Thymus (tissue), 11 donors: ENCODE results near the gene SYNE1. TPM values are rescaled to one million over a fixed set of nuclear protein-coding genes. Genes with fewer than 3 reads are reported as not detected.
"Not testable (repeated sequence)": the region's sequence is repeated elsewhere in the genome, so short reads cannot be mapped to it uniquely, and the experiment has no call there.

Source experiments
- DNase-seq, 9 donors: peaks; one replicate each; pipeline ENCODE4 v3.0.0-alpha.2; 2013; ENCODE audit warnings: low spot score in 9 of 9, low read depth in 6 of 9, missing footprints in 1 of 9
- H3K27ac ChIP-seq, 2 donors: one replicate each; pipeline ENCODE4 v1.5.1; 2013; ENCODE audit warnings: control low read depth in 1 of 2, low read depth in 1 of 2, low read length in 1 of 2, mild to moderate bottlenecking in 1 of 2, moderate library complexity in 1 of 2
- H3K27me3 ChIP-seq, 2 donors: one replicate each; pipeline ENCODE4 v1.5.1; 2013; ENCODE audit warnings: low read length in 1 of 2; ENCODE audit not compliant: control insufficient read depth in 2 of 2, insufficient read depth in 1 of 2
- H3K36me3 ChIP-seq, 2 donors: one replicate each; pipeline ENCODE4 v1.5.1; 2013; ENCODE audit warnings: low read length in 1 of 2, mild to moderate bottlenecking in 1 of 2, moderate library complexity in 1 of 2; ENCODE audit not compliant: control insufficient read depth in 2 of 2, insufficient read depth in 2 of 2
- H3K4me1 ChIP-seq, 2 donors: one replicate each; pipeline ENCODE4 v1.5.1; 2013; ENCODE audit warnings: low read length in 2 of 2; ENCODE audit not compliant: control insufficient read depth in 2 of 2, insufficient read depth in 2 of 2
- H3K4me3 ChIP-seq, 2 donors: one replicate each; pipeline ENCODE4 v1.5.1; 2013; ENCODE audit warnings: low read length in 2 of 2, control low read depth in 1 of 2, mild to moderate bottlenecking in 1 of 2
- H3K9me3 ChIP-seq, 2 donors: one replicate each; pipeline ENCODE4 v1.5.1; 2013; ENCODE audit warnings: low read length in 1 of 2, mild to moderate bottlenecking in 1 of 2; ENCODE audit not compliant: control insufficient read depth in 2 of 2, insufficient read depth in 1 of 2
- WGBS: extraction: QIAGEN DNeasy Blood & Tissue Kit; methylation state at CpG from one replicate; pipeline ENCODE4 v1.1.7; 2013; 5-methylcytosine and 5-hydroxymethylcytosine counted together
- polyA plus RNA-seq: library from polyadenylated mRNA; stranded (reverse); fragments of 200-250 nt; gene quantifications from one replicate; pipeline ENCODE4 v1.2.3, GENCODE V29; 2013
- total RNA-seq: library from RNA; stranded (reverse); fragments of 120-200 nt; gene quantifications from one replicate; pipeline ENCODE4 v1.2.4, GENCODE V29; 2013
- donor health status: healthy.

Gene SYNE1
- total and polyA plus RNA-seq, 2 donors = 49.6 to 55.1 TPM

GRCh38 chr6:152492281-152492680 is 144.9 kb downstream of the SYNE1 start:
- H3K9me3 ChIP-seq, H3K27ac ChIP-seq, H3K4me1 ChIP-seq, H3K4me3 ChIP-seq, H3K36me3 ChIP-seq, H3K27me3 ChIP-seq, DNase-seq: not testable (repeated sequence)
- WGBS = 98% methylated on average over 3 of the region's 3 CpGs

DNA sequence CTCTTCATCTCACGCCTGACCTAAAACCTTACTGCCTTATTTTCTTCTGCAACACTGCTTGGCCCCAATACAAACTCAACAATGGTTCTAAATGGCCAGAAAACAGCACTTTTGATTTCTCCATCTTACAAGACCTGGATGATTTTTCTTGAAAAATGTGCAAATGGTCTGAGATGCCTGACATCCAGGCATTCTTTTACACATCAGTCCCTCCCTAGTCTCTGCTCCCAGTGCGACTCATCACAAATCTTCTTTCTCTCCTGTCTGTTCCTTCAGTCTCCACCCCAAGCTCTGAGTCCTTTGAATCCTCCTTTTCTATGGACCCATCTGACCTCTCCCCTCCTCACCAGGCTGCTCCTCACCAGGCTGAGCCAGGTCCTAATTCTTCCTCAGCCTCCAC is 145.7 kb downstream of the SYNE1 start:
- H3K9me3 ChIP-seq, DNase-seq, H3K27me3 ChIP-seq, H3K36me3 ChIP-seq, H3K27ac ChIP-seq, H3K4me3 ChIP-seq, H3K4me1 ChIP-seq: not testable (repeated sequence)
- WGBS = 93% methylated on average over 2 of the region's 2 CpGs

GRCh38 chr6:152490971-152491378 is 146.2 kb downstream of the SYNE1 start:
- not testable (repeated sequence) for H3K36me3 ChIP-seq, H3K4me1 ChIP-seq, DNase-seq, H3K9me3 ChIP-seq, H3K4me3 ChIP-seq, H3K27ac ChIP-seq, H3K27me3 ChIP-seq
- WGBS = 93% methylated on average over 5 of the region's 5 CpGs

- H3K4me3 ChIP-seq = no peak overlapping the region
- H3K9me3 ChIP-seq = no peaks in the 10 kb centered on the region
- WGBS = 93% methylated on average over 2 of the region's 2 CpGs
- no peak overlapping the region for H3K27ac ChIP-seq
- no peaks in the 10 kb centered on the region for H3K36me3 ChIP-seq
- no peaks in the 10 kb centered on the region for H3K4me1 ChIP-seq
- no peak for DNase-seq
- H3K27me3 ChIP-seq = no peaks in the 10 kb centered on the region
Measured at GRCh38 chr6:152484806-152485205, 152.4 kb downstream of the SYNE1 start.

GRCh38 chr6:152482289-152482688 is 154.9 kb downstream of the SYNE1 start:
- Histone ChIP-seq H3K9me3 (no peaks in the 10 kb centered on the region), H3K4me1 (no peaks in the 10 kb centered on the region), H3K4me3 (no peak overlapping the region), H3K27me3 (no peaks in the 10 kb centered on the region), H3K36me3 (no peaks in the 10 kb centered on the region), H3K27ac (no peak overlapping the region)
- DNase-seq = no peak
- 99% methylated on average over 1 of the region's 1 CpG for WGBS

- no peaks in the 10 kb centered on the region for H3K9me3 ChIP-seq
- no peaks in the 10 kb centered on the region for H3K4me1 ChIP-seq
- H3K36me3 ChIP-seq = no peaks in the 10 kb centered on the region
- H3K4me3 ChIP-seq = no peak overlapping the region
- no peak overlapping the region for H3K27ac ChIP-seq
- 96% methylated on average over 11 of the region's 11 CpGs for WGBS
- no peaks in the 10 kb centered on the region for H3K27me3 ChIP-seq
- no peak for DNase-seq
Measured at GRCh38 chr6:152478377-152479010, 158.7 kb downstream of the SYNE1 start.

DNA sequence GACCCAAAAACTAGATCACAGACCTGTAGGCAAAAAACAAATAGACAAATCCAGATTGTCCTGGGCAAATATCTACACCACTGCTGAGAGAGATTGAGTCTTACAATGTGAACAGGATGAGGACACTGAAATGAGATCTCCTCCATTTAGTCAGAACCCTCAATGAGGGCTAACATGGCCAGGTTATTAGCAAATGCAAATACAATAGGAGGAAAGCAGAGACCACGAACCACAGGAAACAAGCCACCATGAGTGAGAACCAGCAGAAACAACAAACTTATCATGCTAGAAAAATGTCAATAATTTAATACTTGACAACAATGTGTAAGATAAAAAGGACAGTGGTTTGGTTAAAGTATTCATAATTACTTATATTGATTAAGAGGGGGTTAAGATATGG is 162.8 kb downstream of the SYNE1 start:
- Histone ChIP-seq H3K4me1 (no peaks in the 10 kb centered on the region), H3K36me3 (no peaks in the 10 kb centered on the region), H3K4me3 (no peak overlapping the region), H3K9me3 (no peaks in the 10 kb centered on the region), H3K27me3 (no peaks in the 10 kb centered on the region), H3K27ac (no peak overlapping the region)
- 92% methylated on average over 1 of the region's 1 CpG for WGBS
- no peak for DNase-seq

- Histone ChIP-seq H3K4me3 (no peak overlapping the region), H3K36me3 (no peaks in the 10 kb centered on the region), H3K4me1 (no peaks in the 10 kb centered on the region), H3K9me3 (no peaks in the 10 kb centered on the region), H3K27ac (no peak overlapping the region), H3K27me3 (no peaks in the 10 kb centered on the region)
- DNase-seq = no peak
- 95% methylated on average over 7 of the region's 7 CpGs for WGBS
Measured at GRCh38 chr6:152472325-152472724, 164.8 kb downstream of the SYNE1 start.

DNA sequence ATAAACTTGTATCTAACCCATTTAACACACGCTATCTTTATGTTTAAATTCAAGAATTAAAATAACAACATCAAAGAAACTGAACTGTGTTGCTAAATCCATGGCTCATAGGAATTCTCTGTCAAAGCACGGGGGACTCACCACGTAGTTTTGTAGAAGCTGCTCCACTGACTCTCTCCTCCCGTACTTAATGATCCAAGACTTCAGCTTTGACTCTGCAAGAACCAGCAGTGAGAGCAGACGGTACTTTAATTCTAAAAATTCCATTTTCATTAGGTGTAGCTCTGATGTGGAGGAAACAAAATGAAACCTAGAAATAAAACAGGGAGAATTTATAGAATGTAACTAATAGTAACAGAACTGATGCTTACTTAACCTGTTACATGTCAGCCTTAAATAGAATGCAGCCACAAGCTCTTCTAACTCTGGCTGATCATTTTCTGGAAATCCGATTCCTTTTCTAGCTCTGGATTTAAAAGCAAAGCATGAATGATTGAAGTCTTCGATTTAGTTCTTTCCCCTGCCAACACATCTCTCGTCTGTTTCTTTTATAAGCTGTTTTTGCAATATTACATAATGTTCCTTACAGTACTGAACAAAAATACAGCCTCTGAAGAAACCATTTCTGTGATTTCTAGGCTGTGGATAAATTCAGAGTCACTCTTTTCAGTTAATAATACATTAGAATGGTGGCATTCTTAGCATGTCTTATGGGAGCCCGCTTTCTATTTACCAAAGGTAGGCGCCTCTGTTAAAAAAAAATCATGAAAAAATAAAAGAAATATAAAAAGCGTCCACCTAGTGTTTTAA is 165.5 kb downstream of the SYNE1 start:
- H3K9me3 ChIP-seq = no peaks in the 10 kb centered on the region
- DNase-seq = no peak
- WGBS = 94% methylated on average over 11 of the region's 11 CpGs
- no peaks in the 10 kb centered on the region for H3K4me1 ChIP-seq
- no peaks in the 10 kb centered on the region for H3K27me3 ChIP-seq
- no peak overlapping the region for H3K4me3 ChIP-seq
- H3K27ac ChIP-seq = no peak overlapping the region
- H3K36me3 ChIP-seq = no peaks in the 10 kb centered on the region
